Activated naive CD4-positive, alpha-beta T cell treated with anti-CD3 and anti-CD28 coated beads for 36 hours (primary cell): ENCODE data around the gene ZNF277. TPM values are rescaled to one million over a fixed set of nuclear protein-coding genes. Genes with fewer than 3 reads are reported as not detected.
"Not testable (repeated sequence)": the region's sequence is repeated elsewhere in the genome, so short reads cannot be mapped to it uniquely, and the experiment has no call there.

Experiments
- CTCF ChIA-PET: fragments of 350-600 bp; sonication (Branson Sonifier 250); formaldehyde crosslinking; loops from one replicate; lab custom pipeline; 2021; ENCODE audit warnings: antibody characterized with exemption; lab: Charles Lee
- DNase-seq: peaks from one replicate; pipeline ENCODE4 v3.0.0-alpha.2; 2020
- H3K27ac Mint-ChIP-seq: one replicate; pipeline ENCODE4 v1.8.0; 2021; ENCODE audit warnings: mild to moderate bottlenecking, mixed read lengths
- H3K27me3 Mint-ChIP-seq: one replicate; pipeline ENCODE4 v1.8.0; 2021; ENCODE audit warnings: low read depth, mixed read lengths
- H3K36me3 Mint-ChIP-seq: one replicate; pipeline ENCODE4 v1.8.0; 2021; ENCODE audit warnings: low read depth, mixed read lengths
- H3K4me1 Mint-ChIP-seq: one replicate; pipeline ENCODE4 v1.8.0; 2021; ENCODE audit warnings: low read depth, mixed read lengths
- H3K4me3 Mint-ChIP-seq: one replicate; pipeline ENCODE4 v1.8.0; 2021; ENCODE audit warnings: mild to moderate bottlenecking, moderate library complexity, mixed read lengths
- H3K9me3 Mint-ChIP-seq: one replicate; pipeline ENCODE4 v1.8.0; 2021; ENCODE audit warnings: mixed read lengths
- intact Hi-C: fragments of 100-400 bp; cut with micrococcal nuclease; formaldehyde crosslinking; loops from one replicate; pipeline ENCODE4 v1.15.1; 2023
- total RNA-seq, 2 experiments: library from RNA; stranded (reverse); gene quantifications; one replicate each; pipeline ENCODE4 v1.2.3, GENCODE V29; 2021

The ZNF277 gene
- total RNA-seq, 2 experiments from 2014 or later, result 27.0 to 28.2 TPM

- H3K36me3 Mint-ChIP-seq, H3K27me3 Mint-ChIP-seq, H3K9me3 Mint-ChIP-seq, intact Hi-C loops, CTCF ChIA-PET, DNase-seq, H3K27ac Mint-ChIP-seq, H3K4me3 Mint-ChIP-seq: not testable (repeated sequence)
- H3K4me1 Mint-ChIP-seq, result peaks cover 32% of the 10 kb centered on the region
Observed at GRCh38 chr7:112249967-112250366, 43.5 kb downstream of the ZNF277 start.

GRCh38 chr7:112252141-112252540 lies 45.6 kb downstream of the ZNF277 start:
- CTCF ChIA-PET, result no interaction called here

GRCh38 chr7:112252691-112253090 lies 46.2 kb downstream of the ZNF277 start:
- CTCF ChIA-PET, result no interaction called here
- H3K4me3 Mint-ChIP-seq, result no peak overlapping the region
- no peaks in the 10 kb centered on the region for H3K27me3 Mint-ChIP-seq
- H3K36me3 Mint-ChIP-seq, result peaks cover 3% of the 10 kb centered on the region
- no peak for DNase-seq
- H3K27ac Mint-ChIP-seq, result no peak overlapping the region
- H3K4me1 Mint-ChIP-seq, result peaks cover 35% of the 10 kb centered on the region
- intact Hi-C loops, result no loop called here
- no peaks in the 10 kb centered on the region for H3K9me3 Mint-ChIP-seq

More at GRCh38 chr7:112252141-112252540, 45.6 kb downstream of the ZNF277 start:
- H3K9me3 Mint-ChIP-seq, result peaks cover 2% of the 10 kb centered on the region
- no peaks in the 10 kb centered on the region for H3K27me3 Mint-ChIP-seq
- intact Hi-C loops, result no loop called here
- no peak for DNase-seq
- H3K27ac Mint-ChIP-seq, result no peak overlapping the region
- peaks cover 35% of the 10 kb centered on the region for H3K4me1 Mint-ChIP-seq
- no peak overlapping the region for H3K4me3 Mint-ChIP-seq
- peaks cover 5% of the 10 kb centered on the region for H3K36me3 Mint-ChIP-seq

- no peaks in the 10 kb centered on the region for H3K27me3 Mint-ChIP-seq
- H3K4me1 Mint-ChIP-seq, result peaks cover 35% of the 10 kb centered on the region
- H3K9me3 Mint-ChIP-seq, result no peaks in the 10 kb centered on the region
- CTCF ChIA-PET, result no interaction called here
- DNase-seq, result no peak
- peaks cover 3% of the 10 kb centered on the region for H3K36me3 Mint-ChIP-seq
- H3K27ac Mint-ChIP-seq, result no peak overlapping the region
- H3K4me3 Mint-ChIP-seq, result no peak overlapping the region
- intact Hi-C loops, result no loop called here
Observed at GRCh38 chr7:112254156-112254555, 47.7 kb downstream of the ZNF277 start.

GRCh38 chr7:112254709-112255387 lies 48.4 kb downstream of the ZNF277 start:
- H3K4me3 Mint-ChIP-seq, result no peak overlapping the region
- intact Hi-C loops, result no loop called here
- no peaks in the 10 kb centered on the region for H3K27me3 Mint-ChIP-seq
- CTCF ChIA-PET, result no interaction called here
- H3K27ac Mint-ChIP-seq, result no peak overlapping the region
- peaks cover 3% of the 10 kb centered on the region for H3K36me3 Mint-ChIP-seq
- no peaks in the 10 kb centered on the region for H3K9me3 Mint-ChIP-seq
- H3K4me1 Mint-ChIP-seq, result peaks cover 35% of the 10 kb centered on the region
- DNase-seq, result no peak

GRCh38 chr7:112255388-112255720 lies 48.9 kb downstream of the ZNF277 start:
- CTCF ChIA-PET, result no interaction called here
- intact Hi-C loops, result no loop called here
- no peak for DNase-seq
- H3K27me3 Mint-ChIP-seq, result no peaks in the 10 kb centered on the region
- H3K4me1 Mint-ChIP-seq, result peaks cover 35% of the 10 kb centered on the region
- H3K27ac Mint-ChIP-seq, result no peak overlapping the region
- H3K36me3 Mint-ChIP-seq, result peaks cover 3% of the 10 kb centered on the region
- H3K4me3 Mint-ChIP-seq, result no peak overlapping the region
- H3K9me3 Mint-ChIP-seq, result no peaks in the 10 kb centered on the region

- Mint-ChIP-seq H3K27me3 (no peaks in the 10 kb centered on the region), H3K36me3 (no peaks in the 10 kb centered on the region), H3K27ac (no peak overlapping the region), H3K9me3 (no peaks in the 10 kb centered on the region), H3K4me3 (no peak overlapping the region), H3K4me1 (peaks cover 29% of the 10 kb centered on the region)
- CTCF ChIA-PET, result no interaction called here
- intact Hi-C loops, result no loop called here
- no peak for DNase-seq
Observed at GRCh38 chr7:112257073-112257472, 50.6 kb downstream of the ZNF277 start.

- intact Hi-C loops, result no loop called here
Observed at GRCh38 chr7:112260911-112261310, 54.4 kb downstream of the ZNF277 start.

GRCh38 chr7:112262036-112262435 lies 55.5 kb downstream of the ZNF277 start:
- Mint-ChIP-seq H3K36me3 (no peaks in the 10 kb centered on the region), H3K9me3 (no peaks in the 10 kb centered on the region), H3K4me1 (peaks cover 20% of the 10 kb centered on the region), H3K27ac (no peak overlapping the region), H3K4me3 (no peak overlapping the region), H3K27me3 (no peaks in the 10 kb centered on the region)
- CTCF ChIA-PET, result no interaction called here
- intact Hi-C loops, result no loop called here
- no peak for DNase-seq

More at GRCh38 chr7:112260911-112261310, 54.4 kb downstream of the ZNF277 start:
- Mint-ChIP-seq H3K9me3 (no peaks in the 10 kb centered on the region), H3K36me3 (no peaks in the 10 kb centered on the region), H3K4me1 (peaks cover 17% of the 10 kb centered on the region), H3K27ac (no peak overlapping the region), H3K27me3 (no peaks in the 10 kb centered on the region), H3K4me3 (no peak overlapping the region)
- DNase-seq, result no peak
- CTCF ChIA-PET, result no interaction called here

- DNase-seq, result no peak
- peaks cover 1% of the 10 kb centered on the region for H3K36me3 Mint-ChIP-seq
- CTCF ChIA-PET, result interaction anchor here (0.6 to 0.8 kb wide), 2 partner anchors 23 to 26 kb away, joined by 3 to 4 read pairs; no protein-coding TSS in a partner anchor
Observed at GRCh38 chr7:112262855-112263487, 56.5 kb downstream of the ZNF277 start.

GRCh38 chr7:112263519-112263918 lies 57.0 kb downstream of the ZNF277 start:
- Mint-ChIP-seq H3K4me1 (peaks cover 20% of the 10 kb centered on the region), H3K27me3 (no peaks in the 10 kb centered on the region), H3K36me3 (peaks cover 2% of the 10 kb centered on the region), H3K4me3 (no peak overlapping the region), H3K9me3 (peaks cover 2% of the 10 kb centered on the region), H3K27ac (no peak overlapping the region)
- intact Hi-C loops, result no loop called here
- no peak for DNase-seq
- CTCF ChIA-PET, result interaction anchor here (0.8 kb wide), 1 partner anchor 23 kb away, joined by 3 read pairs; no protein-coding TSS in a partner anchor

More at GRCh38 chr7:112262855-112263487, 56.5 kb downstream of the ZNF277 start:
- peaks cover 20% of the 10 kb centered on the region for H3K4me1 Mint-ChIP-seq
- no peak overlapping the region for H3K4me3 Mint-ChIP-seq
- H3K27me3 Mint-ChIP-seq, result no peaks in the 10 kb centered on the region
- intact Hi-C loops, result no loop called here
- no peak overlapping the region for H3K27ac Mint-ChIP-seq
- peaks cover 1% of the 10 kb centered on the region for H3K9me3 Mint-ChIP-seq

GRCh38 chr7:112266141-112266540 lies 59.6 kb downstream of the ZNF277 start:
- H3K9me3 Mint-ChIP-seq, result peaks cover 2% of the 10 kb centered on the region
- peaks cover 15% of the 10 kb centered on the region for H3K4me1 Mint-ChIP-seq
- CTCF ChIA-PET, result no interaction called here
- no peak for DNase-seq
- peaks cover 2% of the 10 kb centered on the region for H3K36me3 Mint-ChIP-seq
- H3K27me3 Mint-ChIP-seq, result no peaks in the 10 kb centered on the region
- no peak overlapping the region for H3K27ac Mint-ChIP-seq
- intact Hi-C loops, result loop anchor here (5.0 kb wide), 1 partner anchor 511 kb away; no protein-coding TSS in a partner anchor
- no peak overlapping the region for H3K4me3 Mint-ChIP-seq
